ENCODE results near the gene LONRF2. TPM values are rescaled to one million over a fixed set of nuclear protein-coding genes. Genes with fewer than 3 reads are reported as not detected.

The LONRF2 gene
- total RNA-seq (2022; extraction: Qiagen RNA extraction; ENCODE audit: low read depth): 1.8 to 3.5 TPM (median 2.7 TPM) in 5 replicates

GRCh38 chr2:100321866-100322820 lies at the start of gene LONRF2:
Gene LONRF2, minus strand, starts transcription at chr2:100322501. Its CDS starts 408 bp downstream, at chr2:100322093.

Other genes with a start within 250 kb of the LONRF2 start
- gene AFF3, start 179.9 kb downstream of the LONRF2 start, total RNA-seq (2022; extraction: Qiagen RNA extraction; ENCODE audit: low read depth): 0.07 to 0.09 TPM in 2 of 5 replicates, not detected in the others
- gene CHST10, start 95.2 kb upstream of the LONRF2 start, total RNA-seq (2022; extraction: Qiagen RNA extraction; ENCODE audit: low read depth): 14.6 to 16.7 TPM (median 15.2 TPM) in 5 replicates
- gene NMS, start 148.0 kb upstream of the LONRF2 start, total RNA-seq (2022; extraction: Qiagen RNA extraction; ENCODE audit: low read depth): not detected in 5 replicates
- 37.7 to 45.4 TPM (median 39.2 TPM) in 5 replicates for gene PDCL3, start 240.5 kb upstream of the LONRF2 start, total RNA-seq (2022; extraction: Qiagen RNA extraction; ENCODE audit: low read depth)